Measurements from ENCODE around the gene INHBC.

INHBC gene

DNA sequence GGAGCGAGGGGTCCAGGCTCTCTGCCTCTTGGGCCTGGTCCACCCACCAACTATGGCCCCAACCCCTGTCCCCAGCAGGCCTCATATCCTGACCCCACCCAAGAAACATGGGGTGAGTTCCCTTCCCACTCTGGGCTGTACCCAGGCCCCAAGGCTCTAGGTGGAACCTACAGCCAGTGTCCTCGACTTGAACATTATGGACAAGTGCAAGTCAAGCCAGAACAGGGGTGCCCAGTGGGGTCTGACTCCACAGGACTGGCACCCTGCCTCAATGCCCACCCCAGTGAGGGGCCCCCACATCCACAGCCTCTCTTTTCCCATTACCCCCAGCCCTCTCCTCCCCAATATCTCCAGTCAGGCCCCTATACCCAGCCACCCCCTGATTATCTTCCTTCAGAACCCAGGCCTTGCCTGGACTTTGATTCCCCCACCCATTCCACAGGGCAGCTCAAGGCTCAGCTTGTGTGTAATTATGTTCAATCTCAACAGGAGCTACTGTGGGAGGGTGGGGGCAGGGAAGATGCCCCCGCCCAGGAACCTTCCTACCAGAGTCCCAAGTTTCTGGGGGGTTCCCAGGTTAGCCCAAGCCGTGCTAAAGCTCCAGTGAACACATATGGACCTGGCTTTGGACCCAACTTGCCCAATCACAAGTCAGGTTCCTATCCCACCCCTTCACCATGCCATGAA is 36.5 kb downstream of the INHBC start:
- DNase-seq (ENCODE audit: low read depth in 1 of 2, low spot score in 1 of 2) = no peak
- no peaks in the 10 kb centered on the region for H3K27me3 ChIP-seq (ENCODE audit: insufficient read depth, poor library complexity, severe bottlenecking)
- TF ChIP-seq, protein P1, sequence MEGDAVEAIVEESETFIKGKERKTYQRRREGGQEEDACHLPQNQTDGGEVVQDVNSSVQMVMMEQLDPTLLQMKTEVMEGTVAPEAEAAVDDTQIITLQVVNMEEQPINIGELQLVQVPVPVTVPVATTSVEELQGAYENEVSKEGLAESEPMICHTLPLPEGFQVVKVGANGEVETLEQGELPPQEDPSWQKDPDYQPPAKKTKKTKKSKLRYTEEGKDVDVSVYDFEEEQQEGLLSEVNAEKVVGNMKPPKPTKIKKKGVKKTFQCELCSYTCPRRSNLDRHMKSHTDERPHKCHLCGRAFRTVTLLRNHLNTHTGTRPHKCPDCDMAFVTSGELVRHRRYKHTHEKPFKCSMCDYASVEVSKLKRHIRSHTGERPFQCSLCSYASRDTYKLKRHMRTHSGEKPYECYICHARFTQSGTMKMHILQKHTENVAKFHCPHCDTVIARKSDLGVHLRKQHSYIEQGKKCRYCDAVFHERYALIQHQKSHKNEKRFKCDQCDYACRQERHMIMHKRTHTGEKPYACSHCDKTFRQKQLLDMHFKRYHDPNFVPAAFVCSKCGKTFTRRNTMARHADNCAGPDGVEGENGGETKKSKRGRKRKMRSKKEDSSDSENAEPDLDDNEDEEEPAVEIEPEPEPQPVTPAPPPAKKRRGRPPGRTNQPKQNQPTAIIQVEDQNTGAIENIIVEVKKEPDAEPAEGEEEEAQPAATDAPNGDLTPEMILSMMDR (IDR thresholded peaks at IDR 0.05; ENCODE audit: insufficient read depth, low read length) = no peak
- TF ChIP-seq SPI1 (IDR thresholded peaks at IDR 0.05; ENCODE audit: borderline replicate concordance, low read depth) (no peak), GABPA (IDR thresholded peaks at IDR 0.05; ENCODE audit: low read depth) (no peak), POLR2AphosphoS5 (IDR thresholded peaks at IDR 0.05; ENCODE audit: low read depth) (no peak)
- TF ChIP-seq, protein P2, sequence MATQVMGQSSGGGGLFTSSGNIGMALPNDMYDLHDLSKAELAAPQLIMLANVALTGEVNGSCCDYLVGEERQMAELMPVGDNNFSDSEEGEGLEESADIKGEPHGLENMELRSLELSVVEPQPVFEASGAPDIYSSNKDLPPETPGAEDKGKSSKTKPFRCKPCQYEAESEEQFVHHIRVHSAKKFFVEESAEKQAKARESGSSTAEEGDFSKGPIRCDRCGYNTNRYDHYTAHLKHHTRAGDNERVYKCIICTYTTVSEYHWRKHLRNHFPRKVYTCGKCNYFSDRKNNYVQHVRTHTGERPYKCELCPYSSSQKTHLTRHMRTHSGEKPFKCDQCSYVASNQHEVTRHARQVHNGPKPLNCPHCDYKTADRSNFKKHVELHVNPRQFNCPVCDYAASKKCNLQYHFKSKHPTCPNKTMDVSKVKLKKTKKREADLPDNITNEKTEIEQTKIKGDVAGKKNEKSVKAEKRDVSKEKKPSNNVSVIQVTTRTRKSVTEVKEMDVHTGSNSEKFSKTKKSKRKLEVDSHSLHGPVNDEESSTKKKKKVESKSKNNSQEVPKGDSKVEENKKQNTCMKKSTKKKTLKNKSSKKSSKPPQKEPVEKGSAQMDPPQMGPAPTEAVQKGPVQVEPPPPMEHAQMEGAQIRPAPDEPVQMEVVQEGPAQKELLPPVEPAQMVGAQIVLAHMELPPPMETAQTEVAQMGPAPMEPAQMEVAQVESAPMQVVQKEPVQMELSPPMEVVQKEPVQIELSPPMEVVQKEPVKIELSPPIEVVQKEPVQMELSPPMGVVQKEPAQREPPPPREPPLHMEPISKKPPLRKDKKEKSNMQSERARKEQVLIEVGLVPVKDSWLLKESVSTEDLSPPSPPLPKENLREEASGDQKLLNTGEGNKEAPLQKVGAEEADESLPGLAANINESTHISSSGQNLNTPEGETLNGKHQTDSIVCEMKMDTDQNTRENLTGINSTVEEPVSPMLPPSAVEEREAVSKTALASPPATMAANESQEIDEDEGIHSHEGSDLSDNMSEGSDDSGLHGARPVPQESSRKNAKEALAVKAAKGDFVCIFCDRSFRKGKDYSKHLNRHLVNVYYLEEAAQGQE (IDR thresholded peaks at IDR 0.05; ENCODE audit: insufficient replicate concordance, low read depth) = no peak
- no peak overlapping the region for H3K27ac ChIP-seq (replicated peaks)
- H3K4me3 ChIP-seq (replicated peaks; ENCODE audit: insufficient read depth, low read length) = no peak overlapping the region

DNA sequence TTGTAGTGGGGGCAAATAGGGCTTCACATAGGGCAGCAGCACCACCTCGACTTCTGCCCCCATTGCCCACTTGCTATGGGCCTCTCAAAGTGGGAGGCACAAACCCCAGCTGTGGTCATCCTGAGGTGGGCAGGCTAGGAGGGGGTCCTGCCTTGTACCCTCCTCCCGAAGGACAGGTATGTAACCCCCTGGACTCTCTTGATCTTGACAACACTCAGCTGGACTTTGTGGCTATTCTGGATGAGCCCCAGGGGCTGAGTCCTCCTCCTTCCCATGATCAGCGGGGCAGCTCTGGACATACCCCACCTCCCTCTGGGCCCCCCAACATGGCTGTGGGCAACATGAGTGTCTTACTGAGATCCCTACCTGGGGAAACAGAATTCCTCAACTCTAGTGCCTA is 37.1 kb downstream of the INHBC start:
- Histone ChIP-seq H3K27ac (replicated peaks) (no peak overlapping the region), H3K4me3 (replicated peaks; ENCODE audit: insufficient read depth, low read length) (no peak overlapping the region), H3K27me3 (ENCODE audit: insufficient read depth, poor library complexity, severe bottlenecking) (no peaks in the 10 kb centered on the region)
- no peak for DNase-seq (ENCODE audit: low read depth in 1 of 2, low spot score in 1 of 2)
- TF ChIP-seq, protein P2 (IDR thresholded peaks at IDR 0.05; ENCODE audit: insufficient replicate concordance, low read depth) = no peak
- TF ChIP-seq POLR2AphosphoS5 (IDR thresholded peaks at IDR 0.05; ENCODE audit: low read depth) (no peak), SPI1 (IDR thresholded peaks at IDR 0.05; ENCODE audit: borderline replicate concordance, low read depth) (no peak), GABPA (IDR thresholded peaks at IDR 0.05; ENCODE audit: low read depth) (no peak)
- TF ChIP-seq, protein P1 (IDR thresholded peaks at IDR 0.05; ENCODE audit: insufficient read depth, low read length) = no peak

DNA sequence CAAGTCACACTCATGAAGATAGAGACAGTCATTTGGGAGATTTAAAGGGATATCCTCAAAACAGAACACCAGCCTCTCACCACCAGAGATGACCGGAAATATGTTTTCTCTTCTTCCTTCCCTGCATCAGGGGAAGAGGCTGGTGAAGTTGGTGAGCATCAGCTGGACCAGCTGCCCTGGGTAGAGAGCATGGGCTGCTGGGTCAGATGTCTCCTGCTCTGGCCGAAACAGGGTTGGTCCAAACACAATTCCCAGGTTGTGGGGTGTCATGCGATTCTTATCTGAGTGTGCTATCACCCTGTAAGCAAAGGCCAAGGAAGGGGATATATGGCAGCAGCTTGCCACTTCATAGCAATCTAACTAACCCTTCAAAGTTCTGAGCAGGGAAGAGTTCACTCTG is 37.8 kb downstream of the INHBC start:
- no peak for DNase-seq (ENCODE audit: low read depth in 1 of 2, low spot score in 1 of 2)
- Histone ChIP-seq H3K4me3 (replicated peaks; ENCODE audit: insufficient read depth, low read length) (no peak overlapping the region), H3K27me3 (ENCODE audit: insufficient read depth, poor library complexity, severe bottlenecking) (no peaks in the 10 kb centered on the region), H3K27ac (replicated peaks) (no peak overlapping the region)
- TF ChIP-seq, protein P1 (IDR thresholded peaks at IDR 0.05; ENCODE audit: insufficient read depth, low read length) = no peak
- TF ChIP-seq SPI1 (IDR thresholded peaks at IDR 0.05; ENCODE audit: borderline replicate concordance, low read depth) (no peak), GABPA (IDR thresholded peaks at IDR 0.05; ENCODE audit: low read depth) (no peak), POLR2AphosphoS5 (IDR thresholded peaks at IDR 0.05; ENCODE audit: low read depth) (no peak)
- TF ChIP-seq, protein P2 (IDR thresholded peaks at IDR 0.05; ENCODE audit: insufficient replicate concordance, low read depth) = no peak

Data from HL-60 (cell line).